Measurements from ENCODE around the gene KIN.
"Not testable (repeated sequence)": the region's sequence is repeated elsewhere in the genome, so short reads cannot be mapped to it uniquely, and the experiment has no call there.

GRCh38 chr10:7782194-7782593, 5.6 kb downstream of the KIN start:
- not testable (repeated sequence) for TF ChIP-seq CTCF (IDR thresholded peaks at IDR 0.05; ENCODE audit: low read depth, low read length, poor library complexity, severe bottlenecking); EZH2phosphoT487 (IDR thresholded peaks at IDR 0.05; ENCODE audit: borderline replicate concordance, low read length)

Measured in DOHH2 (cell line).